Astrocyte (in vitro differentiated cells and primary cell): Measurements from ENCODE around the gene C2orf15.

ENCODE experiments used
- CTCF ChIP-seq: IDR thresholded peaks from 2 replicates; pipeline ENCODE4 v1.5.1; 2011; ENCODE audit warnings: low read depth, mild to moderate bottlenecking, inconsistent platforms, low read length, moderate library complexity; ENCODE audit not compliant: insufficient read depth
- EZH2 ChIP-seq: IDR thresholded peaks from 2 replicates; pipeline ENCODE4 v1.6.1; 2012; ENCODE audit warnings: mild to moderate bottlenecking, low read length, inconsistent platforms; ENCODE audit not compliant: insufficient read depth

GRCh38 chr2:99139003-99139402 lies 2.5 kb upstream of the C2orf15 start:
- TF ChIP-seq EZH2 (no peak), CTCF (no peak)
